NCI-H1694 treated with DMSO at 0.1 percent for 48 hours (cell line): ENCODE measurements around the gene STK36.

ENCODE experiments used
- DNase-seq: peaks from one replicate; lab custom pipeline; 2025; lab: John Stamatoyannopoulos, UW

The STK36 gene

GRCh38 chr2:218718058-218718457 is 46.2 kb downstream of the STK36 start:
- DNase-seq, result no peak

- no peak for DNase-seq
Measured at GRCh38 chr2:218719457-218719856, 47.6 kb downstream of the STK36 start.

- DNase-seq, result no peak
Measured at GRCh38 chr2:218720048-218721041, 48.5 kb downstream of the STK36 start.

GRCh38 chr2:218721488-218721887 is 49.6 kb downstream of the STK36 start:
- no peak for DNase-seq

GRCh38 chr2:218721934-218722333 is 50.0 kb downstream of the STK36 start:
- DNase-seq, result no peak

- DNase-seq, result no peak
Measured at GRCh38 chr2:218722419-218722818, 50.5 kb downstream of the STK36 start.

GRCh38 chr2:218722876-218723785 is 51.2 kb downstream of the STK36 start:
- no peak for DNase-seq

- DNase-seq, result no peak
Measured at GRCh38 chr2:218726004-218726574, 54.2 kb downstream of the STK36 start.

GRCh38 chr2:218727502-218728165 is 55.7 kb downstream of the STK36 start:
- no peak for DNase-seq

- no peak for DNase-seq
Measured at GRCh38 chr2:218729640-218730039, 57.8 kb downstream of the STK36 start.

GRCh38 chr2:218732052-218732760 is 60.3 kb downstream of the STK36 start:
- DNase-seq, result no peak

- DNase-seq, result no peak
Measured at GRCh38 chr2:218732761-218733158, 60.9 kb downstream of the STK36 start.

GRCh38 chr2:218733171-218734021 is 61.5 kb downstream of the STK36 start:
- DNase-seq, result no peak

GRCh38 chr2:218734190-218734975 is 62.5 kb downstream of the STK36 start:
- DNase-seq, result no peak

GRCh38 chr2:218736531-218736930 is 64.6 kb downstream of the STK36 start:
- DNase-seq, result no peak

GRCh38 chr2:218743068-218743467 is 71.2 kb downstream of the STK36 start:
- no peak for DNase-seq

GRCh38 chr2:218744615-218745014 is 72.7 kb downstream of the STK36 start:
- no peak for DNase-seq

- no peak for DNase-seq
Measured at GRCh38 chr2:218745160-218745558, 73.3 kb downstream of the STK36 start.
